GM23338 (cell line): ENCODE measurements around the gene RAB11FIP3. TPM values are rescaled to one million over a fixed set of nuclear protein-coding genes. Genes with fewer than 3 reads are reported as not detected.

Source experiments
- ATAC-seq: fragments of 200-7000 bp; cut with Tn5 transposase; 3 replicates; pipeline ENCODE4 v1.9.1; 2020
- DNase-seq: peaks from one replicate; pipeline ENCODE4 v3.0.0-alpha.2; 2015; ENCODE audit warnings: low spot score
- H2AFZ ChIP-seq: fragments of 200-600 bp; sonication (generic); 2 replicates; pipeline ENCODE4 v1.8.0; 2016; ENCODE audit warnings: antibody characterized with exemption, mild to moderate bottlenecking, moderate library complexity
- H3F3A ChIP-seq: fragments of 200-600 bp; sonication (generic); replicated peaks from 2 replicates; pipeline ENCODE4 v1.8.0; 2017; ENCODE audit warnings: antibody characterized with exemption, mixed run types, low read depth
- H3K27ac ChIP-seq: fragments of 200-600 bp; sonication (generic); 2 replicates; pipeline ENCODE4 v1.6.1; 2016; ENCODE audit warnings: low read depth
- H3K27me3 ChIP-seq: fragments of 200-600 bp; sonication (generic); 2 replicates; pipeline ENCODE4 v1.8.0; 2016; ENCODE audit warnings: mild to moderate bottlenecking, mixed run types, moderate library complexity; ENCODE audit not compliant: insufficient read depth
- H3K36me3 ChIP-seq: fragments of 200-600 bp; sonication (generic); 2 replicates; pipeline ENCODE4 v1.8.0; 2016; ENCODE audit warnings: mild to moderate bottlenecking; ENCODE audit not compliant: insufficient read depth
- H3K4me1 ChIP-seq: fragments of 200-600 bp; sonication (generic); 2 replicates; pipeline ENCODE4 v1.8.0; 2016; ENCODE audit warnings: mild to moderate bottlenecking, moderate library complexity; ENCODE audit not compliant: insufficient read depth
- H3K4me2 ChIP-seq: fragments of 200-600 bp; sonication (generic); 2 replicates; pipeline ENCODE4 v1.7.1; 2017; ENCODE audit warnings: mixed run types
- H3K4me3 ChIP-seq: fragments of 200-600 bp; sonication (generic); 2 replicates; pipeline ENCODE4 v1.6.1; 2016; ENCODE audit warnings: mixed run types
- H3K79me2 ChIP-seq: fragments of 200-600 bp; sonication (generic); replicated peaks from 2 replicates; pipeline ENCODE4 v1.8.0; 2017; ENCODE audit warnings: mild to moderate bottlenecking; ENCODE audit not compliant: insufficient read depth
- H3K9me2 ChIP-seq: fragments of 200-600 bp; sonication (generic); 2 replicates; pipeline ENCODE4 v1.8.0; 2017; ENCODE audit not compliant: insufficient read depth
- H4K20me1 ChIP-seq: fragments of 200-600 bp; sonication (generic); replicated peaks from 2 replicates; pipeline ENCODE4 v1.8.0; 2017; ENCODE audit warnings: mild to moderate bottlenecking; ENCODE audit not compliant: insufficient read depth
- H3K27ac Mint-ChIP-seq: 2 replicates; pipeline ENCODE4 v1.8.0; 2020; ENCODE audit warnings: inconsistent platforms, mild to moderate bottlenecking, moderate library complexity, mixed read lengths
- H3K27me3 Mint-ChIP-seq: 3 replicates; pipeline ENCODE4 v1.8.0; 2022; ENCODE audit warnings: low read depth, mild to moderate bottlenecking, moderate library complexity, mixed read lengths, inconsistent platforms; ENCODE audit not compliant: insufficient read depth, poor library complexity
- H3K36me3 Mint-ChIP-seq: 3 replicates; pipeline ENCODE4 v1.8.0; 2021; ENCODE audit warnings: low read depth, mild to moderate bottlenecking, inconsistent platforms, moderate library complexity, mixed read lengths
- H3K4me1 Mint-ChIP-seq: 3 replicates; pipeline ENCODE4 v1.8.0; 2020; ENCODE audit warnings: mild to moderate bottlenecking, inconsistent platforms, mixed read lengths
- H3K4me3 Mint-ChIP-seq: 3 replicates; pipeline ENCODE4 v1.8.0; 2021; ENCODE audit warnings: moderate library complexity, mild to moderate bottlenecking, inconsistent platforms, mixed read lengths
- H3K9me3 Mint-ChIP-seq: 3 replicates; pipeline ENCODE4 v1.8.0; 2020; ENCODE audit warnings: moderate library complexity, mild to moderate bottlenecking, inconsistent platforms, mixed read lengths
- CREB1 ChIP-seq: fragments of 250-450 bp; sonication (Bioruptor Pico); IDR thresholded peaks from 2 replicates; pipeline ENCODE4 v1.5.0; 2020; ENCODE audit warnings: low read depth, mild to moderate bottlenecking, moderate library complexity
- ZNF114 ChIP-seq: fragments of 250-450 bp; sonication (Bioruptor Pico); IDR thresholded peaks from 2 replicates; pipeline ENCODE4 v1.5.0; 2020; ENCODE audit warnings: mild to moderate bottlenecking, moderate library complexity
- polyA plus RNA-seq: library from polyadenylated mRNA; unstranded; fragments of >200 nt; fragmentation: Nextera tagmentation; extraction: Ambion mirVana; gene quantifications from 2 replicates; pipeline ENCODE4 v1.2.1, GENCODE V29; 2016
- total RNA-seq: library from RNA; depleted of rRNA; stranded (reverse); fragments of >200 nt; shearing (Covaris generic); gene quantifications from 2 replicates; pipeline ENCODE4 v1.2.3, GENCODE V29; 2014
- TF ChIP-seq, protein P1 (sequence below): fragments of 250-450 bp; sonication (Bioruptor Pico); IDR thresholded peaks from 2 replicates; pipeline ENCODE4 v1.5.0; 2020; ENCODE audit warnings: mild to moderate bottlenecking, moderate library complexity
- TF ChIP-seq, protein P2 (sequence below), 2 experiments: fragments of 200-600 bp in 1 of 2; sonication (generic) in 1 of 2; conservative IDR thresholded peaks; 2 replicates each; pipeline versions ENCODE4 v1.5.1 to v1.6.1; 2016 to 2017; ENCODE audit warnings: antibody characterized with exemption in 2 of 2, low read depth in 2 of 2, mild to moderate bottlenecking in 2 of 2, moderate library complexity in 1 of 2

Gene RAB11FIP3
- total and polyA plus RNA-seq, 2 experiments from 2014 or later, result 3.2 to 29.2 TPM

GRCh38 chr16:512802-513201, 87.4 kb downstream of the RAB11FIP3 start:
- H3K4me3 Mint-ChIP-seq, result no peak overlapping the region
- Histone ChIP-seq H3K79me2 (no peaks in the 10 kb centered on the region), H3K4me3 (no peak overlapping the region), H3K9me2 (no peaks in the 10 kb centered on the region), H3K4me2 (no peak overlapping the region), H3F3A (0 out of 2 replicates have a peak, but pooled peaks cover 3% of the 10 kb centered on the region), H2AFZ (no peak overlapping the region), H3K36me3 (no peaks in the 10 kb centered on the region), H4K20me1 (no peaks in the 10 kb centered on the region), H3K4me1 (no peaks in the 10 kb centered on the region), H3K27me3 (no peaks in the 10 kb centered on the region), H3K27ac (no peak overlapping the region)
- TF ChIP-seq, protein P1, sequence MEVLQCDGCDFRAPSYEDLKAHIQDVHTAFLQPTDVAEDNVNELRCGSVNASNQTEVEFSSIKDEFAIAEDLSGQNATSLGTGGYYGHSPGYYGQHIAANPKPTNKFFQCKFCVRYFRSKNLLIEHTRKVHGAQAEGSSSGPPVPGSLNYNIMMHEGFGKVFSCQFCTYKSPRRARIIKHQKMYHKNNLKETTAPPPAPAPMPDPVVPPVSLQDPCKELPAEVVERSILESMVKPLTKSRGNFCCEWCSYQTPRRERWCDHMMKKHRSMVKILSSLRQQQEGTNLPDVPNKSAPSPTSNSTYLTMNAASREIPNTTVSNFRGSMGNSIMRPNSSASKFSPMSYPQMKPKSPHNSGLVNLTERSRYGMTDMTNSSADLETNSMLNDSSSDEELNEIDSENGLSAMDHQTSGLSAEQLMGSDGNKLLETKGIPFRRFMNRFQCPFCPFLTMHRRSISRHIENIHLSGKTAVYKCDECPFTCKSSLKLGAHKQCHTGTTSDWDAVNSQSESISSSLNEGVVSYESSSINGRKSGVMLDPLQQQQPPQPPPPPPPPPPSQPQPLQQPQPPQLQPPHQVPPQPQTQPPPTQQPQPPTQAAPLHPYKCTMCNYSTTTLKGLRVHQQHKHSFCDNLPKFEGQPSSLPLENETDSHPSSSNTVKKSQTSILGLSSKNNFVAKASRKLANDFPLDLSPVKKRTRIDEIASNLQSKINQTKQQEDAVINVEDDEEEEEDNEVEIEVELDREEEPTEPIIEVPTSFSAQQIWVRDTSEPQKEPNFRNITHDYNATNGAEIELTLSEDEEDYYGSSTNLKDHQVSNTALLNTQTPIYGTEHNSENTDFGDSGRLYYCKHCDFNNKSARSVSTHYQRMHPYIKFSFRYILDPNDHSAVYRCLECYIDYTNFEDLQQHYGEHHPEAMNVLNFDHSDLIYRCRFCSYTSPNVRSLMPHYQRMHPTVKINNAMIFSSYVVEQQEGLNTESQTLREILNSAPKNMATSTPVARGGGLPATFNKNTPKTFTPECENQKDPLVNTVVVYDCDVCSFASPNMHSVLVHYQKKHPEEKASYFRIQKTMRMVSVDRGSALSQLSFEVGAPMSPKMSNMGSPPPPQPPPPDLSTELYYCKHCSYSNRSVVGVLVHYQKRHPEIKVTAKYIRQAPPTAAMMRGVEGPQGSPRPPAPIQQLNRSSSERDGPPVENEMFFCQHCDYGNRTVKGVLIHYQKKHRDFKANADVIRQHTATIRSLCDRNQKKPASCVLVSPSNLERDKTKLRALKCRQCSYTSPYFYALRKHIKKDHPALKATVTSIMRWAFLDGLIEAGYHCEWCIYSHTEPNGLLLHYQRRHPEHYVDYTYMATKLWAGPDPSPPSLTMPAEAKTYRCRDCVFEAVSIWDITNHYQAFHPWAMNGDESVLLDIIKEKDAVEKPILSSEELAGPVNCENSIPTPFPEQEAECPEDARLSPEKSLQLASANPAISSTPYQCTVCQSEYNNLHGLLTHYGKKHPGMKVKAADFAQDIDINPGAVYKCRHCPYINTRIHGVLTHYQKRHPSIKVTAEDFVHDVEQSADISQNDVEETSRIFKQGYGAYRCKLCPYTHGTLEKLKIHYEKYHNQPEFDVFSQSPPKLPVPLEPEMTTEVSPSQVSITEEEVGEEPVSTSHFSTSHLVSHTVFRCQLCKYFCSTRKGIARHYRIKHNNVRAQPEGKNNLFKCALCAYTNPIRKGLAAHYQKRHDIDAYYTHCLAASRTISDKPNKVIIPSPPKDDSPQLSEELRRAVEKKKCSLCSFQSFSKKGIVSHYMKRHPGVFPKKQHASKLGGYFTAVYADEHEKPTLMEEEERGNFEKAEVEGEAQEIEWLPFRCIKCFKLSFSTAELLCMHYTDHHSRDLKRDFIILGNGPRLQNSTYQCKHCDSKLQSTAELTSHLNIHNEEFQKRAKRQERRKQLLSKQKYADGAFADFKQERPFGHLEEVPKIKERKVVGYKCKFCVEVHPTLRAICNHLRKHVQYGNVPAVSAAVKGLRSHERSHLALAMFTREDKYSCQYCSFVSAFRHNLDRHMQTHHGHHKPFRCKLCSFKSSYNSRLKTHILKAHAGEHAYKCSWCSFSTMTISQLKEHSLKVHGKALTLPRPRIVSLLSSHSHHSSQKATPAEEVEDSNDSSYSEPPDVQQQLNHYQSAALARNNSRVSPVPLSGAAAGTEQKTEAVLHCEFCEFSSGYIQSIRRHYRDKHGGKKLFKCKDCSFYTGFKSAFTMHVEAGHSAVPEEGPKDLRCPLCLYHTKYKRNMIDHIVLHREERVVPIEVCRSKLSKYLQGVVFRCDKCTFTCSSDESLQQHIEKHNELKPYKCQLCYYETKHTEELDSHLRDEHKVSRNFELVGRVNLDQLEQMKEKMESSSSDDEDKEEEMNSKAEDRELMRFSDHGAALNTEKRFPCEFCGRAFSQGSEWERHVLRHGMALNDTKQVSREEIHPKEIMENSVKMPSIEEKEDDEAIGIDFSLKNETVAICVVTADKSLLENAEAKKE, result no peak
- TF ChIP-seq, protein P2, sequence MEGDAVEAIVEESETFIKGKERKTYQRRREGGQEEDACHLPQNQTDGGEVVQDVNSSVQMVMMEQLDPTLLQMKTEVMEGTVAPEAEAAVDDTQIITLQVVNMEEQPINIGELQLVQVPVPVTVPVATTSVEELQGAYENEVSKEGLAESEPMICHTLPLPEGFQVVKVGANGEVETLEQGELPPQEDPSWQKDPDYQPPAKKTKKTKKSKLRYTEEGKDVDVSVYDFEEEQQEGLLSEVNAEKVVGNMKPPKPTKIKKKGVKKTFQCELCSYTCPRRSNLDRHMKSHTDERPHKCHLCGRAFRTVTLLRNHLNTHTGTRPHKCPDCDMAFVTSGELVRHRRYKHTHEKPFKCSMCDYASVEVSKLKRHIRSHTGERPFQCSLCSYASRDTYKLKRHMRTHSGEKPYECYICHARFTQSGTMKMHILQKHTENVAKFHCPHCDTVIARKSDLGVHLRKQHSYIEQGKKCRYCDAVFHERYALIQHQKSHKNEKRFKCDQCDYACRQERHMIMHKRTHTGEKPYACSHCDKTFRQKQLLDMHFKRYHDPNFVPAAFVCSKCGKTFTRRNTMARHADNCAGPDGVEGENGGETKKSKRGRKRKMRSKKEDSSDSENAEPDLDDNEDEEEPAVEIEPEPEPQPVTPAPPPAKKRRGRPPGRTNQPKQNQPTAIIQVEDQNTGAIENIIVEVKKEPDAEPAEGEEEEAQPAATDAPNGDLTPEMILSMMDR (conservative IDR thresholded peaks at IDR 0.05; ENCODE audit: low read depth in 2 of 2), result no peak
- TF ChIP-seq ZNF114 (CRISPR knock-in tag), result no peak
- no peaks in the 10 kb centered on the region for H3K9me3 Mint-ChIP-seq
- DNase-seq (no peak), ATAC-seq (no peak)
- H3K36me3 Mint-ChIP-seq, result peaks cover 14% of the 10 kb centered on the region; the same call in 2 of the 3 replicates
- no peak overlapping the region for H3K27ac Mint-ChIP-seq
- H3K27me3 Mint-ChIP-seq, result peaks cover 13% of the 10 kb centered on the region
- H3K4me1 Mint-ChIP-seq, result no peaks in the 10 kb centered on the region

GRCh38 chr16:513950-514349, 88.5 kb downstream of the RAB11FIP3 start:
- no peaks in the 10 kb centered on the region for H3K9me3 Mint-ChIP-seq
- H3K4me2 ChIP-seq, result no peak overlapping the region
- no peaks in the 10 kb centered on the region for H3K79me2 ChIP-seq
- no peak for TF ChIP-seq CREB1
- H3K27ac Mint-ChIP-seq, result no peak overlapping the region
- ATAC-seq, result no peak
- H3F3A ChIP-seq, result no peaks in the 10 kb centered on the region
- no peak overlapping the region for H3K4me3 Mint-ChIP-seq
- no peaks in the 10 kb centered on the region for H4K20me1 ChIP-seq
- no peaks in the 10 kb centered on the region for H3K9me2 ChIP-seq
- H3K4me1 ChIP-seq, result no peaks in the 10 kb centered on the region
- H3K27me3 ChIP-seq, result no peaks in the 10 kb centered on the region
- no peak overlapping the region for H3K27ac ChIP-seq
- H3K36me3 Mint-ChIP-seq, result peaks cover 14% of the 10 kb centered on the region; the same call in 2 of the 3 replicates
- H3K4me3 ChIP-seq, result no peak overlapping the region
- DNase-seq, result no peak
- peaks cover 13% of the 10 kb centered on the region for H3K27me3 Mint-ChIP-seq
- H3K4me1 Mint-ChIP-seq, result no peaks in the 10 kb centered on the region
- H3K36me3 ChIP-seq, result no peaks in the 10 kb centered on the region
- no peak overlapping the region for H2AFZ ChIP-seq
